ENCODE measurements around the gene DIP2B.
"Not testable (repeated sequence)": the region's sequence is repeated elsewhere in the genome, so short reads cannot be mapped to it uniquely, and the experiment has no call there.

The DIP2B gene

DNA sequence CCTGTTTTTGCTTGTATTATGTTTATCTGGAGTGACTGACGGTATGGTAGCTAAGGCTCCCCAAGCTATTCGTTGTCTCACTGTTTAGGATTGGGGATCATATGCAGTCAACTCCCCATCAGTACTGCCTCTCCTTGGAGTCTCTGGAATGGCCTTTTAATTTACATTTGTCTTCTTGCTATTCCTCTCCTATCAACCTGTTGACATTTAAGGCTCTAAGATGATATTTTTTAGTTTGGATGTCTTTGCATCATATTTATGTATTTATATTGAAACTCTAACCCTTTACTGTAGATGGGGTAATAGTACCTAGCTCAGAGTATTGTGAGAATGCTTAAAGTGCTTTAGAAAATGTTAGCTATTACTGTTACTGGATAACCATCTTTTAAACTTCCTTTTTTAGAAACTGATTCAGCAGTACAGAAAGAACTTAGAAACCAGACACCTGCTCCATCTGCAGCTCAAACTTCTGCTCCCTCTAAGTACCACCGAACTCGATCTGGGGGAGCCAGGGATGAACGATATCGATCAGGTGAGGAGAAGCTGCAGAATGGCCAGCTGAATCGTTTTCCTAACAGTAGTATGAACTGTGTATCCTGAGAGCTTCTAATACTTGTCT is 135.6 kb downstream of the DIP2B start:
- no peak for DNase-seq

DNA sequence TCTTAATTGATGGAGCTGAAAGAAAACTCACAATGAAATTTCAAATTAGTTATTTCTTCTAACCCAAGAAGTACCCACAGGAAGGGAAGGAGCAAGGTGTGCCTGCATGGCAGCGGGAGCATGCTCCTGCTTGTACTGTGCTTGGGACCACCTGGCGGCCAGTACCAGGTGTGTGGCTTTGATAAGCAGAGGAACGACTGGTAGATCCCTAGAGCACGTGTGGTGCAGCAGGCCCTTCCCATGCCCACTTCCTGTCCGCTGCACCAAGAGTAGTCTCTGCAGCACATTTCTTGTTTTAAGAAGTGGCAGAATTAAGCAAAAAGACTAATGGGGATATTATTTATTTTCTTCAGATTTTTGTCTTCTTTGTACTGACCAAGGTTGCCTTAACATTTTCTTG is 136.8 kb downstream of the DIP2B start:
- no peak for DNase-seq

DNA sequence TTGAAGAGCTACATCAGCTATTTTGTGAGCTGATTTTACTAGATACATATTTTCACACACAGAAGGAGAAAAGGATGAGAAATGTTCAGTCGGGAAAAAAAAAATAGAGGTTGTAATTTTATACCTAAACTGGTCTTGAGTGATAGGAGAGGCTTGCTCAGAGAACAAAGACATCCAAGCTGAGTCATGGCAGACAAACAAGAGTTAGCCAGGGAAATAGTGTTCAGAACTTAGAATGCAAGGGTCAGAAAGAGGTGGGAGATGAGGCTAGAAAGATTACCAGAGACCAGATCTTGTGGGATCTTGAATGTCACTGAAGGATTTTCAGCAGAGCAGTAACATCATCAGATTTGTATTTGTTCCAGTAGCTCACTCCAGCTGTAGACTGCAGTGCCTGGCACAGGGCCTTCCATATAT is 137.3 kb downstream of the DIP2B start:
- no peak for DNase-seq

DNA sequence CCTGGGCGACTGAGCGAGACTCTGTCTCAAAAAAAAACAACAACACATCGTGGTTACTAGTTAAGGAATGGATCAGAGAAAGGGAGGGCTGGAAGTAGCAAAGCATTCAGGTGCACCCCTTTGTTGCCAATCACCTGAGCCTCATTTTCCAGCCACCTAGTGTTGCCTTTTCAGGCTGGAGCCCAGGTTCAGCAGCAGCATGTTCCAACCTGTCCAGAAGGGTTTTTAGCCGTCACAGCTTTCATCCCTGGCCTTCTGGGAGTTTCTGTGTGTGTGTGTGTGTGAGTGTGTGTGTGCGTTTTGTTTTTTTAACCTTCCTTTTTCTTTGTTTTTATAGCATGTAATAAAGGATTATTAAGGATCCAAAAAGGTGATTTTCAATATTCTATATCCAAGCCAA is 138.0 kb downstream of the DIP2B start:
- no peak for DNase-seq

DNA sequence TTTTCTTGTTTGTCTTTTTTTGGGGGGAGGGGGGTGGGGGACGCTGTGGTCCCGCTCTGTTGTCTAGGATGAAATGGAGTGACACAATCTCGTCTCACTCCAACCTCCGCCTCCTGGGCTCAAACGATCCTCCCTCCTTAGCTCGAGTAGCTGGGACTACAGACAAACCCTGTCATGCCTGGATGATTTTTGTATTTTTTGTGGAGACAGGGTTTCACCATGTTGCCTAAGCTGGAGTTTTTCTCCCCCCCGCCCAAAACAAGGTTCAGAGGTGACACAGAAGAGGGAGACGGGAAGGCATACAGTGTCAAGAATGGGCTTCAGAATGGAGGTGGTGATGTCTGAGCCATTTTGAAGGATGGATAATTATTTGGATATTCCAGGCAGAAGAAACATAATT is 142.2 kb downstream of the DIP2B start:
- no peak for DNase-seq

DNA sequence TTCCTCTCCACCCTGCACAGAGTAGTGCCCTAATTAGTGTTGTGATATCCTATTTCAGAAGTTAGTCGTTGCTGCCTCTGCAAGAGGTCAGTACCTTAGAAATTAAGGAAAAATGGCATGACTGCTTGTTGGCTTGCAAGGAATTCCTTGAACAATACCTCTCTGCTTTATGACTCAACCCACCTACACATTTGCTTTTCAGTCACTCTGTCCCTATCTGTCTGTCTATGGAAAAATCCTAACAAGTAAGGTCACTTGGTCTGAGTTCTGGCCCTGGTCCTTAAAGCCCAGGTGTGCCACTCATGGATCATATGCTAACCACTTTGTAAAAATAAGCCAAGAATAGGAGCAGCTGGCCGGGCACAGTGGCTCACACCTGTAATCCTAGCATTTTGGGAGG is 142.7 kb downstream of the DIP2B start:
- DNase-seq = no peak

DNA sequence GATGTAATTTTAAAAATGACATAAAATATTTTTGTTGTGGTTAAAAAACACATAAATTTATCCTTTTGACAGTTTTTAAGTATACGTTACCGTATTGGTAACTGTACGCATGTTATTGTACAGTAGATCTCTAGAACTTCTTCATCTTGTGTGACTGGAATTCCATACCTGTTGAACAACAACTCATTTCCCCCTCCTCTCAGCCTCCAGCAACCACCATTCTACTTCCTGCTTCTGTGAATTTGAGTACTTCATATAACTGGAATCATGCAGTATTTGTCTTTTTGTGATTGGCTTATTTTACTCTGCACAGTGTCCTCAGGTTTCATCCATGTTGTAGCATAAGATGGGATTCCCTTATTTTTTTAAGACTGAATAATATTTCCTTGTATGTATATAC is 145.5 kb downstream of the DIP2B start:
- DNase-seq = no peak

DNA sequence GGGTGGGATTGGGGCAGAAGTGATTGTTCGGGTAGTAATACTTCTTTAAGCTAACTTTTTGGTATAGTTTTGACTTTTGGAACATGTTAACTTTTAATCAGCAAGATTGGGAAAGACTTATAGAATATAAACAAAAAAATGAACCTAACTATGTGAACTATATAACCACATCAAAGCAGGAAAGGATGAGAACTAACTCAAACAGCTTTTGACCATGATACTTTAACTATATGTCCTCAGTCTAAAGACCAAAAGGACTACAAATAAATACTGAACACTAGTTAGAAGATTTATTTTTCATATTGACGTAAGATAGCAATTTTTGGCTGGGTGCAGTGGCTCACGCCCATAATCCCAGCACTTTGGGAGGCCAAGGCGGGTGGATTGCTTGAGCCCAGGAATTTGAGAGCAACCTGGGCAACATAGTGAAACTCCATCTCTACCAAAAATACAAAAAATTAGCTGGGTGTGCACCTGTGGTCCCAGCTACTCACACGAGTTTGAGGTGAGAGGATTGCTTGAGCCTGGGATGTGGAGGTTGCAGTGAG is 150.7 kb downstream of the DIP2B start:
- no peak for DNase-seq

DNA sequence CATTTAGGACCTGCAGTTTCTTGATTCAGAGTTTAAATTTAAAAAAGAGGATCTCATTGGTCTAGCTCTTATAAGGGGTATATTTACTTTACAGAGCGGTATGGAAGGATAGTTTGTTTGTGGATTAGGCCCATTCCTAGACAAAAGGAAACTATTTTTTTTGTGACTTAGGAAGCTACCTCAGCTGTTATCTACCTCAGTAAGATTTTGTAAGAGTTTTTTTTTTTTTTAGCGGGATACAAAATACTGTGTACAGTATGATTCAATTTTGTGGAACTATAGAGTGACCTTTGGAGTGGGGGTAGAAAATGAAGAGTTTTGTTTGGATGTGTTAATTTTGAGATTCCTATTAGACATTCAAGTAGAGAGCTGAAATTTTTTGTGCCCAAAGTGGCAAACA is 154.5 kb downstream of the DIP2B start:
- no peak for DNase-seq

DNA sequence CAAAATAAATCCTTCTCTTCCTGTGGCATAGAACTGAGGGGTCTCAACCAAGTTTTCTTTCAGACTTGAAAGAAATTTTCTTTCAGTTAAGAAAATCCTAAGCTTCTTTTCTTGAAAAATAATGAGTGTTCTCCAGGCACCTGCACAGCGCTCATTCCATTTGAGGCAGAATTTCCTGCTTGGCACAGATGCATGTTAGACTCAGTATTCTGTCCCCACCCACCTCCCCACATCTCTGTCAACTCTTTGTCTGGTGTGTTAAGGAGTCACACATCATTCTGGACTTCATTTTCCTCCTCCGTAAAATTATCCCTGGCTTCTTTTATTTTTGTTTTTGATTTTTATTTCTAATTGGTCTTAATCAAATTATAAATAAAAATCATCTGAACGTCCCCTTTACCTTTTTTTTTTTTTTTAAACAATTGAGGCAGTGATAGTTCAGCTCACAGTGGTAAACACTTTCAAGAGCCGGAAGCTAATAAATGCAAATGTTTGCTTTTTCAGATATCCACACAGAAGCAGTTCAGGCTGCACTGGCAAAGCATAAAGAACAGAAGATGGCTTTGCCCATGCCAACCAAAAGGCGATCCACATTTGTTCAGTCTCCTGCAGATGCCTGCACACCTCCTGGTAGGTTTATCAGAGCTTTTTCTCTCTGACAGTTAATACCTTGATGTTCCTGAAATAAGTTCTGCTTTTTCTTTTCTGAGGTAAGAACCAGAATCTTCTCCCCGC is 155.1 kb downstream of the DIP2B start:
- no peak for DNase-seq

DNA sequence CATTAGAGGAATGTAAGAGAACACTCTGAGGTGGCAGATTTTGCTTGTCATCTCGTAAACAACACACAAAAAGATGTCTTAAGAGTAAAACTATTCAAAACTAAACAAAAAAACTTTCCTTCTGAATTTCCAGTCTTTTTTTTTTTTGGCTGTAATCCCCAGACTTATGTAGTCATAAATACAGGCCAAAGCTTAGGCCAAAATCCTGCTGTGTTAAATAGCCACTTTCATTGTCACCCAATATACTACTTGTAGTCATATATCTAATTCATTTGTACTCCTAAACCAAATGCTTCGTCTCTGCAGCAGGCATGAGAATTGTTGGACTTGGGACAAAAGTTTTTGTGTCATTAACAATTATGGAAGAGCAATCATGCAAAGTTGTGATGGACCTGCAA is 155.6 kb downstream of the DIP2B start:
- no peak for DNase-seq

DNA sequence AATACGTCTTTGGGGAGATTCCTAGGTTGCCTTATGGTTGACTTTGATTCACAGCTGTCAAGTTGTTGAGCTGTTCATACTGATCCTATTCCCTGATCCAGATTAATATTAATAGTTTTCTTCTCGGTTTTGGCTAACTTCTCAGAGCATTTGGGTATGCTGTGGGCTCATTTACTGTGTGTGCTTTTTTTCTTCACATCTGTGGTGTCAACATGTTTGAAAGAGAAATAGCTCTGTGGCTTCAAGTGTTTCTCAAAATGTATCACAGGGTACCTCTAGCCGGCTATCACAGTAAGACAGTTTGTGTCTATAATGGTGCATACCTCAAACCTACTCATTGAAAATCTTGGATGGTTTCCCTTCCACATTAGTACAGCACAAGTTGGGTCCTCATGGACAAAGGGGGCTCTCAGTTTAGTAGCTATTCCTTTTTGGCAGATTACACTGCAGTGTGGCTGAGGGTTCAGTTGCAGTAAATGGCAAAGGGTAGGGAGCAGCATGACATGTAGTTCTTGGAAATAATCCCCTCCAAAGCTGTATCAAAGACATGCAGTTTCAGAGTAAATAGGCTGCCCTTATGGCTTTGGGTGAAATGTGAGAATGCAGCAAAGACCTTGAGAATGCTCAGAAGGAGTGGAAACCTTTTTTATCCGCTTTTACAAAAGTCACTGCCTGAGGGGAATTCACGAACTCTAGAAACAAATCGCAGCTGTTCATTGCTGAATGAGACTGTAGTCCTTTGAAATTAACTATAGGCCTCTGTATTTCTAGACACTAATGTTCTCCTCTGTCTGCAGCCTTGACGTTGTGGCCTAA is 156.7 kb downstream of the DIP2B start:
- DNase-seq = no peak

DNA sequence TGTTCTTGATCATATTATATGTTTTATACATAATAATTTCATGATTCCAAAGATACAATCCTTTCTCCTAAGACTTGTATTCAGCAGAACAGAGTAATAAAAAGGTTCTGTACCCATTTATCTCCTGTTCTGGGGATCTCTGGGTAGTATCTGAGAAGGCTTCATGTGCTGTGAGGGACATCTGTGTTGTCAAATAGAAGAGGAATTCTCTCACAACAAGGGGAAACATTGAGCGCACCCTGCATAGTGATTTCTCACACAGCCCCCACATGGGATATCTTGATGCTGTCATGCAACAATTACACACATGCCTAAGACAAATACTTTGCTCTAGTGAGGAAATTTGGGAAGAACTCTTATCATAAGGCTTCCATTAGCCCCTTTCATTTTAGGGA is 157.3 kb downstream of the DIP2B start:
- no peak for DNase-seq

DNA sequence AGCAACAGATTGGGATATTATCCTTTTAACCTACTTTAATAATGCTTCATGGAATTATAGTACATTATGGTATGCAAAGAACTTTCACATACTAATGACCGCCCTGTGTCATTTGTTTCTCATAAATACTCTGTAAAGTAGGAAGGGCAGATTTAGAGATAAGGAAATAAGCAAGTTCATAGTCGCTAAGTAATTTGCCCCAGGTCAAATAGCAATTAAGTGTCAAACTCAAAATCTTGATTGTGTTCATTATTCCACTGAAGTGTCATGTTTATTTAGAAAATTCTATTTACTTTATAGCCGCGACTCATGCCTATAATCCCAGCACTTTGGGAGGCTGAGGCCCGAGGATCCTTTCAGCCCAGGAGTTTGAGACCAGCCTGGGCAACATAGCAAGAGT is 160.4 kb downstream of the DIP2B start:
- no peak for DNase-seq

DNA sequence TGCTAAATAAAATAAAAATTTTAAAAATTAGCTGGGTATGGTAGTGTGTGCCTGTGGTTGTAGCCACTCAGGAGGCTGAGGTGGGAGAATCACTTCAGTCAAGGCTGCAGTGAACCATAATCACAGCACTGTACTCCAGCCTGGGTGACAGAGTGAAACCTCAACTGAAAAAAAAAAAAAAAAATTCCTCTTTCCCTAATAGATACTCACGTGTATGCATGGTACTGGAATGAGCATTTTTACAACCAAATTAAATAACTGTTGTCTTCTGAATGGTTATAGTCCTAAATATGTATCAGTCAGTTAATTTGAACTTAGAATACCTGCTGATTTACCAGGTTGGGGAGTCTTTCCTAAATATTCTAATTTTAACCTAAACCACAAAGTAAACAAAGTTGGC is 160.8 kb downstream of the DIP2B start:
- no peak for DNase-seq

DNA sequence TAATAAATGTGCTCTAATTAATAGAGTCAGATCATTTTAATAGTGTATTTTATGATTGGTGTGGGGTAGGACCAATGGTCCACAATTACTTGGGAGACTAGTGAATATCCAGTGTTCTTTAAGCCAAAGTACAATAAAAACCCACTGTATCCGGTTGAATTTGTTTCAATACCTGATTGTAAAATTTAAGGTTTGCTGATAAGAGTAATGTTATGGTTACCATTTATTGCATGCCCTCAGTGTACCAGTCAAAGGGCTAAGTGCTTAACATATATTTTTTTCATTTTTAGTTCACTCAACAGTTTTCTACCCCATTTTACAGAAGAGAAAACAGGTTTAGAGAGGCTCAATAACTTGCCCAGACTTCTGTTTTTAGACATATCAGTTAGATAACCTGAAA is 161.2 kb downstream of the DIP2B start:
- DNase-seq = no peak

DNA sequence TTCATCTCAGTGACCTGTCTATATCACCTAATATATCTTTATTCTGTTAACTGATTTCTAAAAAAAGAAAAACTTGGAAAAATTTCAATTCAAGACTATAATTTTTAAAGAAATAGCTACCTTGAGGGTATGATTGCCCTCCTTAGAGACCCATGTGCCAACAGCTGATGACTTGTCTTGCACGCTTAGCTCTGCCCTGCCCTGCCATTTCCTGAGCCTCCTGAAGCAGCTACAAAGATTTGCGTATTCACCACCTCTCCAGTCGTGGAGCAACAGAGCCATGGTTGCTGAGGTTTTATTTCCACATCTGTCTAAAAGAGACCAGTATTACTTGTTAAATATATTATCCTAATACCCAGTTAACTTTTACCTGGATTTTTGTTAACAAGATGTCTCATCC is 167.4 kb downstream of the DIP2B start:
- DNase-seq = no peak

DNA sequence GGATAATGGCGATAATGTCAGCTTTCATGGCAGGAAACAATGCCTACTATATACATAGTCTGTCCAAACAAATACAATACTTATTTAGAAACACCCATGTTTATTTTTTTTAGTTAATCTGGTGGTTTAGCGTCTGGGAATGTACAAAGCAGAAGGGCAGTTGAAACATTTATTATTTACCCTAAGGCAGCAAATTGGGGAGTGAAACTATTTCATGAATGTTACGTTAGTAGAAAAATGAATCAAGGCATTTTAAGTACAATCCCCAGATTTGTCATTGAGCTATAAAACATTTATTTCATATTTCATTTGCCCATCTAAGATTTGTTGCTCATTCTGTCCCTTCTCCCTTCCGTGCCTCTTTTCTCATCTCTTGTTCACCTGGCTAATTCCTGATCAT is 172.0 kb downstream of the DIP2B start:
- no peak for DNase-seq

DNA sequence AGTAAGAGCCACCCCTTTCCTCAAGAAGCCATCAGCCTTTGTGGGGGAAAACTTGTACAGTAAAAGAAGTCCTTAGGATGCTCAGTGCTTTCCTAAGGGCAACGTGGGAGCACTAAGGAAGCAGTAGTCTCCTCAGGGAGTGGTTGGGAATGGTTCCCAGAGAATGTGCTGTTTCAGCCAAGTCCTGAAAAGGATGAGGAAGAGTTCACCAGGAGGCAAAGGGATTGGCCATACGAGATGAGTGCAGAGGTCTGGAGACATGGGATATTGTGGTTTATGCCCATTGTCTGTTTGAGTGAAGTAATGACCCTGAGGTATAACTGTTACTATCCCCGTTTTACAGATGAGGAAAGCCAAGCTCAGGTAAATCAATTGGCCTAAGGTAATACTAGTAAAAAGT is 173.1 kb downstream of the DIP2B start:
- DNase-seq = no peak

DNA sequence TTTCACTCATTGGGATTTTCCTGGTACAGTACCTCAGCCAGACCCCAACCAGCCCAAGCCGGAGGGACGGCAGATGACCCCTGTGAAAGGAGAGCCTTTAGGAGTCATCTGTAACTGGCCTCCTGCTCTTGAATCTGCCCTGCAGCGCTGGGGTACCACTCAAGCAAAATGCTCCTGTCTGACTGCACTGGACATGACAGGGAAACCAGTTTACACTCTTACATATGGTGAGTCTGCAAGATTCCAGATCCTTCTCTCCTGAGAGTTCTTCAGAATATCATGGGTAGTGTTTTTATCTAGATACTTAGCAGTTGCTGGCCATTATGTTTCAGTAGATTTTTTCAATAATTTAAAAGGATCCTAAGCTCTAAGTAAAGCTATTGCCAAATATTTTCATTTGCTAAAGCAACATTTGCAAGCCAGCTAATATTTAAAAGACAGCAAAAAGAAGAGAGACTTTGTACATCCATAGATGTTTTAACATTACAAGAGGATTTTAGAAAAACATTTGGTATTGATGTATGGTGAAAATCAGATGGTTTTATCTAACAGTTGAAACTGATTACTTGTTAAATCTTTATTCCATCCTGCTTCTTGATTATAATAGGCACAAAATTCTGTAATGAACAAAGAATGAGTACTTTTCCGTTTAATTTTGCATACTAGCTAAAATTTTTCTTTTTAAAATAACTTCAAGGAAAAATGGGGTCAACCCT is 174.0 kb downstream of the DIP2B start:
- no peak for DNase-seq

DNA sequence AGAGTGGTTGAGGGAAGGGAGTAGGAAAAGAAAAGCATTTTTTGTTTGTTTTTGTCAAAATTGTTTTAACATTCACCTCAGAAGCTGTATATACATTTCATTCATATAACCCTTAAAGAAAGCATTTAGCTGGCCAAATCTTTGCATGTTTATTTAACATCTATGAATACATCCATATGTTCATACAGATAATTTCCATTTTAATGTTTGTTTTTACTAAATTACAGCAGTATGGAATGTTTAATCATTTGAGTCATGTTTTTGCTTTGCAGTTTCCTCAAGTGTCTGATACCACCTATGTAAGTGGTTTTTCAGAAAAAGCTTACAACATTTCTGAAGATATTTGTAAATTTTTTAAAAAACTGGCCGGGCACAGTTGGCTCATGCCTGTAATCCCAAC is 174.8 kb downstream of the DIP2B start:
- DNase-seq = no peak

DNA sequence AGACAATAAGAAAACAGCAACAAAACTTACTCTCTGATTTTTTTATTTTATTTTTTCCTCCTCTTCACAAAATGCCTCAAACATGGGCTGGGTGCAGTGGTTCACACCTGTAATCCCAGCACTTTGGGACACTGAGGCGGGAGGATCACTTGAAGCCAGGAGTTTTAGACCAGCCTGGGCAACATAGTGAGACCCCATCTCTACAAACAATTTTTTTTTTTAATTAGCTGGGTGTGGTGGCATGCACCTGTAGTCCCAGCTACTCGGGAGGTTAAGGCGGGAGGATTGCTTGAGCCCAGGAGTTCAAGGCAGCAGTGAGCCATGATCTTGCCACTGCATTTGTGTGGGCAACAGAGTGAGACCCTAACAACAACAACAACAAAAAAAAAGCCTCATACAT is 176.3 kb downstream of the DIP2B start:
- not testable (repeated sequence) for DNase-seq

DNA sequence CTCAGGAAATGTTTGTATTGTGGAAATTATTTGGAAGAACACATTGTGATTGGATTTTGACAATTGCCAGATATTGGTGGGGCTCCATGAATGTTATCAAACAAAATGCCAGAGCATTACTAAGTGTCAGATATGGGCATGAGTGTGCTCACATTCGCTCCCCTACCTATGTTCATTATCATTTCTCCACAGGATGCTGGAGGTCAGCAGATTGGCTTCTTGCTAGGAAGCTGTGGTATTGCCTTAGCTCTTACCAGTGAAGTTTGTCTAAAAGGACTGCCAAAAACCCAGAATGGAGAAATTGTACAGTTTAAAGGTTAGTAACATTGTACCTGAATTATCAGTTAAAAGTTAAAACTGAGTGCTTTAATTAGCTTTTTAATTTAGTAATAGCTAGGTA is 180.9 kb downstream of the DIP2B start:
- DNase-seq = no peak

Measured in NCI-H1930 (cell line).